GM21423 (cell line): ENCODE measurements around the gene INTS13.
"Not testable (repeated sequence)": the region's sequence is repeated elsewhere in the genome, so short reads cannot be mapped to it uniquely, and the experiment has no call there.

Source experiments
- ATAC-seq: cut with Tn5 transposase; IDR thresholded peaks from one replicate; pipeline ENCODE4 v1.9.1; 2021; ENCODE audit warnings: mild to moderate bottlenecking, moderate library complexity; ENCODE audit not compliant: unreplicated experiment

Gene INTS13

GRCh38 chr12:26870491-26871419 is 67.0 kb downstream of the INTS13 start:
- ATAC-seq: no peak

GRCh38 chr12:26869908-26870459 is 67.8 kb downstream of the INTS13 start:
- ATAC-seq: no peak

GRCh38 chr12:26869104-26869494 is 68.7 kb downstream of the INTS13 start:
- ATAC-seq: no peak

- no peak for ATAC-seq
Observed at GRCh38 chr12:26868447-26869103, 69.2 kb downstream of the INTS13 start.

- ATAC-seq: peak; percentile 71
Observed at GRCh38 chr12:26867080-26867479, 70.7 kb downstream of the INTS13 start.

- ATAC-seq: no peak
Observed at GRCh38 chr12:26863515-26863914, 74.3 kb downstream of the INTS13 start.

- not testable (repeated sequence) for ATAC-seq
Observed at GRCh38 chr12:26862787-26863186, 75.0 kb downstream of the INTS13 start.

- ATAC-seq: no peak
Observed at GRCh38 chr12:26861690-26862089, 76.1 kb downstream of the INTS13 start.

- ATAC-seq: no peak
Observed at GRCh38 chr12:26857465-26858176, 80.2 kb downstream of the INTS13 start.

GRCh38 chr12:26855337-26855736 is 82.4 kb downstream of the INTS13 start:
- no peak for ATAC-seq
